B cell (primary cell): ENCODE data around the gene CAPN15.

Experiments
- CTCF ChIP-seq: fragments of 200-600 bp; IDR thresholded peaks from one replicate; pipeline ENCODE4 v1.8.0; 2022; ENCODE audit warnings: antibody characterized with exemption, mild to moderate bottlenecking
- EZH2 ChIP-seq: IDR thresholded peaks from 2 replicates; pipeline ENCODE4 v1.6.1; 2012; ENCODE audit warnings: borderline replicate concordance, low read depth, mild to moderate bottlenecking, moderate library complexity, low read length; ENCODE audit not compliant: insufficient read depth, poor library complexity, severe bottlenecking

- TF ChIP-seq CTCF (no peak), EZH2 (no peak)
Observed at GRCh38 chr16:593406-593805, 65.9 kb downstream of the CAPN15 start.
